Trophoblast cell (in vitro differentiated cells and primary cell): Measurements from ENCODE around the gene FN3KRP.

Experiments used
- DNase-seq, 2 donors: peaks; one replicate each; pipeline ENCODE4 v3.0.0-alpha.2; 2016
- H2AFZ ChIP-seq: 2 replicates; pipeline ENCODE4 v1.6.1; 2013; ENCODE audit warnings: low read length, moderate library complexity, mild to moderate bottlenecking; ENCODE audit not compliant: insufficient read depth, poor library complexity
- H2AK5ac ChIP-seq: 2 replicates; pipeline ENCODE4 v1.6.1; 2013; ENCODE audit warnings: mild to moderate bottlenecking, low read length
- H2BK120ac ChIP-seq: 2 replicates; pipeline ENCODE4 v1.6.1; 2013; ENCODE audit warnings: low read length, mild to moderate bottlenecking, moderate library complexity; ENCODE audit not compliant: insufficient read depth, poor library complexity
- H2BK12ac ChIP-seq: 2 replicates; pipeline ENCODE4 v1.6.1; 2013; ENCODE audit warnings: mild to moderate bottlenecking, low read length, moderate library complexity
- H2BK5ac ChIP-seq: 2 replicates; pipeline ENCODE4 v1.6.1; 2013; ENCODE audit warnings: low read length, low read depth, moderate library complexity, mild to moderate bottlenecking; ENCODE audit not compliant: poor library complexity
- H3K14ac ChIP-seq: 2 replicates; pipeline ENCODE4 v1.6.1; 2013; ENCODE audit warnings: mild to moderate bottlenecking, low read length
- H3K18ac ChIP-seq: 2 replicates; pipeline ENCODE4 v1.6.1; 2013; ENCODE audit warnings: mild to moderate bottlenecking, low read length
- H3K23ac ChIP-seq: 2 replicates; pipeline ENCODE4 v1.6.1; 2013; ENCODE audit warnings: low read length
- H3K27ac ChIP-seq: 2 replicates; pipeline ENCODE4 v1.5.1; 2013; ENCODE audit warnings: low read depth, mild to moderate bottlenecking, inconsistent platforms, low read length, moderate library complexity
- H3K27me3 ChIP-seq: 2 replicates; pipeline ENCODE4 v1.6.1; 2013; ENCODE audit warnings: inconsistent platforms, mild to moderate bottlenecking, low read length, moderate library complexity; ENCODE audit not compliant: insufficient read depth
- H3K36me3 ChIP-seq, 2 experiments: 1 replicate in 1 of 2; 2 replicates in 1 of 2; pipeline ENCODE4 v1.6.1; 2013; ENCODE audit warnings: low read length in 2 of 2, mild to moderate bottlenecking in 2 of 2, moderate library complexity in 1 of 2; ENCODE audit not compliant: insufficient read depth in 2 of 2, control insufficient read depth in 1 of 2
- H3K4ac ChIP-seq: 2 replicates; pipeline ENCODE4 v1.6.1; 2013; ENCODE audit warnings: low read depth, mild to moderate bottlenecking, low read length, moderate library complexity
- H3K4me1 ChIP-seq, 2 experiments: 1 replicate in 1 of 2; 2 replicates in 1 of 2; pipeline ENCODE4 v1.6.1; 2013; ENCODE audit warnings: low read length in 2 of 2, mild to moderate bottlenecking in 2 of 2, moderate library complexity in 1 of 2; ENCODE audit not compliant: insufficient read depth in 2 of 2, control insufficient read depth in 1 of 2
- H3K4me2 ChIP-seq: 2 replicates; pipeline ENCODE4 v1.6.1; 2013; ENCODE audit warnings: inconsistent platforms, mild to moderate bottlenecking, low read length, moderate library complexity
- H3K4me3 ChIP-seq: 2 replicates; pipeline ENCODE4 v1.5.1; 2013; ENCODE audit warnings: mild to moderate bottlenecking, low read depth, low read length, inconsistent platforms
- H3K79me1 ChIP-seq: one replicate; pipeline ENCODE4 v1.6.1; 2013; ENCODE audit warnings: low read length
- H3K79me2 ChIP-seq: 2 replicates; pipeline ENCODE4 v1.6.1; 2013; ENCODE audit warnings: low read length, mild to moderate bottlenecking; ENCODE audit not compliant: control insufficient read depth, insufficient read depth, poor library complexity
- H3K9ac ChIP-seq: 2 replicates; pipeline ENCODE4 v1.6.1; 2013; ENCODE audit warnings: mild to moderate bottlenecking, low read length
- H3K9me3 ChIP-seq: 2 replicates; pipeline ENCODE4 v1.6.1; 2013; ENCODE audit warnings: low read depth, mild to moderate bottlenecking, control low read depth, inconsistent platforms, low read length; ENCODE audit not compliant: insufficient read depth
- H4K12ac ChIP-seq: 2 replicates; pipeline ENCODE4 v1.6.1; 2013; ENCODE audit warnings: low read depth, mild to moderate bottlenecking, low read length, moderate library complexity
- H4K8ac ChIP-seq: 2 replicates; pipeline ENCODE4 v1.6.1; 2013; ENCODE audit warnings: low read depth, mild to moderate bottlenecking, low read length, moderate library complexity
- H4K91ac ChIP-seq: one replicate; pipeline ENCODE4 v1.6.1; 2013; ENCODE audit warnings: low read depth, mild to moderate bottlenecking, low read length, moderate library complexity
- WGBS: extraction: QIAGEN DNeasy Blood & Tissue Kit; methylation state at CpG from one replicate; pipeline ENCODE4 v1.1.7; 2013; ENCODE audit warnings: missing lambda C conversion rate; ENCODE audit not compliant: insufficient read length, insufficient coverage; ENCODE audit errors: extremely low coverage; 5-methylcytosine and 5-hydroxymethylcytosine counted together

FN3KRP gene

DNA sequence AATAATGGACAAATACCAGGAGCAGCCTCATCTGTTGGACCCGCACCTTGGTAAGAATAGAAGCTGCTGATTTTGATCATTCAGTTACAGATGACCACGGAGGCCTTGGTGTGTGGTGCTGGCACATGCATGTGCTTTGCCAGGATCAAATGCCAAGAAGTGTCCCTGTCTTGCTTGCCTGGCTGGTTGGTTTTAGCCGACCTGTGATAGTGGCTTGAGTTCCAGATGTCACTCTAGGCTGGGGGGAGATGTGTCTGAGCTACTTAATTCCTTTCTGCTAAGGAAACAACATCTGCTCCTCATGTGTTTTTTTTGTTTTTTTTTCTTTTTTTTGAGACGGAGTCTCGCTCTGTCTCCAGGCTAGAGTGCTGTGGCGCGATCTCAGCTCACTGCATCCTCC is 39.7 kb downstream of the FN3KRP start:
- no peak overlapping the region for H3K4me2 ChIP-seq
- peaks cover 2 to 5% of the 10 kb centered on the region in 2 experiments for H3K36me3 ChIP-seq
- no peak overlapping the region for H3K9ac ChIP-seq
- H3K23ac ChIP-seq: no peak overlapping the region
- no peak overlapping the region for H2AK5ac ChIP-seq
- H3K79me2 ChIP-seq: peaks cover 3% of the 10 kb centered on the region
- H3K4ac ChIP-seq: no peak overlapping the region
- H2BK12ac ChIP-seq: no peak overlapping the region
- H2BK5ac ChIP-seq: no peak overlapping the region
- no peak for DNase-seq
- H3K4me1 ChIP-seq: peaks cover under 1 to 7% of the 10 kb centered on the region in 2 experiments
- no peak overlapping the region for H3K4me3 ChIP-seq
- H3K79me1 ChIP-seq: peaks cover 3% of the 10 kb centered on the region
- H2BK120ac ChIP-seq: no peak overlapping the region
- H4K12ac ChIP-seq: no peak overlapping the region
- H3K9me3 ChIP-seq: peaks cover 5% of the 10 kb centered on the region
- WGBS: no CpG with 5 or more reads among the region's 7 CpGs
- H3K27ac ChIP-seq: no peak overlapping the region
- no peak overlapping the region for H2AFZ ChIP-seq
- no peak overlapping the region for H4K91ac ChIP-seq
- H3K27me3 ChIP-seq: peaks cover under 1% of the 10 kb centered on the region
- H4K8ac ChIP-seq: no peak overlapping the region
- H3K18ac ChIP-seq: no peak overlapping the region
- H3K14ac ChIP-seq: no peak overlapping the region

DNA sequence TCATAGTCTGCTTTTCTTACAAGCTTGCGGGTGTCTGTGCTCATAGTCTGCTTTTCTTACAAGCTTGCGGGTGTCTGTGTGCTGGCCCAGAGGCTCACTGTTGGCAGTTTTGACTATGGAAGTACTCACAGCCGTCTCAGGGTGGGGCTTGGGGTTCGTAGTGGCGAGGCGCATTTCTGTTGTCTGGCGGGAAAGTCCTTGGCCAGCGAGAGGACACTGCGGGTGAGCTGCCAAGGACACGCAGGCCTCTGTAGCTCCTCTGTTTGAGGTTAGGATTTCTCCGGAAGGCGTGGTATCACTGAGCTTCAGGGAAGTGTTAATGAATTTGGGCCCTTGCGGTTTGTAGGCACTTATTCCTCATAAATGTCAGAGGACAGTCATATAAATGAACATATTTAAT is 48.9 kb downstream of the FN3KRP start:
- H4K12ac ChIP-seq: no peak overlapping the region
- no peak overlapping the region for H3K4me3 ChIP-seq
- DNase-seq: no peak
- no peak overlapping the region for H3K14ac ChIP-seq
- H3K79me1 ChIP-seq: no peaks in the 10 kb centered on the region
- H3K9ac ChIP-seq: no peak overlapping the region
- H2AK5ac ChIP-seq: no peak overlapping the region
- no CpG with 5 or more reads among the region's 13 CpGs for WGBS
- H2BK12ac ChIP-seq: no peak overlapping the region
- H2BK120ac ChIP-seq: no peak overlapping the region
- H3K23ac ChIP-seq: no peak overlapping the region
- peaks cover 18 to 23% of the 10 kb centered on the region in 2 experiments for H3K36me3 ChIP-seq
- no peak overlapping the region for H3K4me2 ChIP-seq
- H3K27me3 ChIP-seq: no peaks in the 10 kb centered on the region
- no peaks in the 10 kb centered on the region for H3K9me3 ChIP-seq
- H4K91ac ChIP-seq: no peak overlapping the region
- H2AFZ ChIP-seq: no peak overlapping the region
- H3K18ac ChIP-seq: no peak overlapping the region
- H2BK5ac ChIP-seq: no peak overlapping the region
- no peak overlapping the region for H3K4ac ChIP-seq
- no peak overlapping the region for H4K8ac ChIP-seq
- H3K27ac ChIP-seq: no peak overlapping the region
- H3K79me2 ChIP-seq: no peaks in the 10 kb centered on the region
- no peaks in the 10 kb centered on the region for H3K4me1 ChIP-seq

- no peak overlapping the region for H4K8ac ChIP-seq
- no peak overlapping the region for H3K9ac ChIP-seq
- no peak overlapping the region for H4K91ac ChIP-seq
- H2AFZ ChIP-seq: no peak overlapping the region
- no peaks in the 10 kb centered on the region for H3K4me1 ChIP-seq
- H4K12ac ChIP-seq: no peak overlapping the region
- H3K27me3 ChIP-seq: no peaks in the 10 kb centered on the region
- no peak overlapping the region for H3K4me2 ChIP-seq
- H3K14ac ChIP-seq: no peak overlapping the region
- H3K27ac ChIP-seq: no peak overlapping the region
- no CpG with 5 or more reads among the region's 24 CpGs for WGBS
- H2BK5ac ChIP-seq: no peak overlapping the region
- no peak overlapping the region for H2AK5ac ChIP-seq
- H3K18ac ChIP-seq: no peak overlapping the region
- peaks cover 18 to 25% of the 10 kb centered on the region in 2 experiments for H3K36me3 ChIP-seq
- H2BK120ac ChIP-seq: no peak overlapping the region
- no peak overlapping the region for H3K4ac ChIP-seq
- no peaks in the 10 kb centered on the region for H3K9me3 ChIP-seq
- no peak overlapping the region for H3K4me3 ChIP-seq
- no peak overlapping the region for H2BK12ac ChIP-seq
- no peaks in the 10 kb centered on the region for H3K79me2 ChIP-seq
- H3K79me1 ChIP-seq: no peaks in the 10 kb centered on the region
- H3K23ac ChIP-seq: no peak overlapping the region
- DNase-seq: peak; percentile 18 to 73
Measured at GRCh38 chr17:82767041-82767754, 50.7 kb downstream of the FN3KRP start.

- Histone ChIP-seq H2AFZ (no peak overlapping the region), H3K9me3 (no peaks in the 10 kb centered on the region), H3K27me3 (no peaks in the 10 kb centered on the region), H3K23ac (no peak overlapping the region), H4K91ac (no peak overlapping the region), H3K18ac (no peak overlapping the region), H3K4me1 (no peaks in the 10 kb centered on the region), H3K14ac (no peak overlapping the region), H4K12ac (no peak overlapping the region), H3K4me2 (no peak overlapping the region), H3K79me1 (no peaks in the 10 kb centered on the region), H3K79me2 (no peaks in the 10 kb centered on the region), H2BK5ac (no peak overlapping the region), H4K8ac (no peak overlapping the region), H3K4me3 (no peak overlapping the region), H3K9ac (no peak overlapping the region), H3K36me3 (peaks cover 27 to 36% of the 10 kb centered on the region in 2 experiments), H2BK120ac (no peak overlapping the region), H3K4ac (no peak overlapping the region), H2AK5ac (no peak overlapping the region), H2BK12ac (no peak overlapping the region), H3K27ac (no peak overlapping the region)
- no CpG with 5 or more reads among the region's 7 CpGs for WGBS
- DNase-seq: no peak
Measured at GRCh38 chr17:82769041-82769440, 52.5 kb downstream of the FN3KRP start.
